HG03460 (cell line): Measurements from ENCODE around the gene DOCK1.
"Not testable (repeated sequence)": the region's sequence is repeated elsewhere in the genome, so short reads cannot be mapped to it uniquely, and the experiment has no call there.

Experiments used
- ATAC-seq: cut with Tn5 transposase; IDR thresholded peaks from one replicate; pipeline ENCODE4 v1.9.1; 2021; ENCODE audit not compliant: unreplicated experiment

Gene DOCK1

DNA sequence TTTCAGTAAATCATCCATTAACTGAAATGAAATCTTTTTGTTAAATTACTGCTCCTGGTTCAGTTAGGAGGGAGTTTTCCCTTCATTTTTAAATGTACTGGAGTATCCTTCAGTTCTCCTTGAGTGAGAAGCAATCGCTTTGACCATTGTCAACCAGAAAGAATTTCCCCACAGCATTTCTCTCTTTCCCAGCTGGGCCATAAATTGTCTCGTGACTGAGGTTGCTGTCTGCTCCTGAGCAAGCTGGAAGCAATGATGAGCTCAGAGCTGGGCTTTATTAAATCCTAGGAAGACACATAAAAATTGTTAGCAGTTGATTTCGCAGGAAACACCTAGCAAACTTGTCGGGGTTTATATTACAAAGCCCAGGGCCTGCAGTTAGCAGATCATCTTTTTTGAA is 393.2 kb downstream of the DOCK1 start:
- ATAC-seq = no peak

- ATAC-seq = not testable (repeated sequence)
Measured at GRCh38 chr10:127299192-127299591, 394.0 kb downstream of the DOCK1 start.

GRCh38 chr10:127299956-127300689 is 394.9 kb downstream of the DOCK1 start:
- ATAC-seq = no peak

- ATAC-seq = no peak
Measured at GRCh38 chr10:127300868-127301321, 395.7 kb downstream of the DOCK1 start.

GRCh38 chr10:127302343-127302742 is 397.1 kb downstream of the DOCK1 start:
- no peak for ATAC-seq

GRCh38 chr10:127303105-127303504 is 397.9 kb downstream of the DOCK1 start:
- no peak for ATAC-seq

- ATAC-seq = no peak
Measured at GRCh38 chr10:127303746-127304145, 398.5 kb downstream of the DOCK1 start.

DNA sequence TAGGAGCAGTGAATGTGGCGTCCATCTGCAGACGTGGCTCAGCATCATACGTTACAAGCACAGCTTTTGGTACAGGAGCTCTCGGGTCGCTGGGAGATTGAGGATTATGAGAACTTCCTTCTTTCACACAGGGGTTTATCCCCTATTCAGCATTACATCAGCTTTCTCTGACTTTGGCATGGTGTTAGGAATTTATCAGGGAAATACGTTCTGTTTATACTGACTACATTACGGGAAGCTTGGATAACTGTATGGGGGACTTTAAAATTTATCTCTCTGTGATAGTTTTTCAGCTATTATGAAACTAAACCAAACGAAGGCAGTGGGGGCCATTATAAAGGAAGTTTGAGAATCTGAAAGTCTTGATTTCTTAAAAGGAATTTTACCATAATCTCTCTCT is 401.3 kb downstream of the DOCK1 start:
- no peak for ATAC-seq

- ATAC-seq = no peak
Measured at GRCh38 chr10:127307338-127307737, 402.1 kb downstream of the DOCK1 start.

GRCh38 chr10:127308031-127308430 is 402.8 kb downstream of the DOCK1 start:
- no peak for ATAC-seq

DNA sequence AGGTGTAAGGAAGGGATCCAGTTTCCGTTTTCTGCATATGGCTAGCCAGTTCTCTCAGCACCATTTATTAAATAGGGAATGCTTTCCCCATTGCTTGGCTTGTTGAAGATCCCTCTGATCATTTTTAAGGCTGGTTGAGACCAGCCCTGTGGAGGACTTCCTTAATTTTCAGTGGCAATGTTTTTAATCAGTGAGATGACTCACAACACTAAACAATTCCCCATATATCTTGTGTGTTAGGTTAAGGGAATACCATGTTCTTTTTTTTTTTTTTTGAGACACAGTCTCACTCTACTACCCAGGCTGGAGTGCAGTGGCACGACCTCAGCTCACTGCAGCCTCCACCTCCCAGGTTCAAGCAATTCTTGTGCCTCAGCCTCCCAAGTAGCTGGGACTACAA is 404.4 kb downstream of the DOCK1 start:
- ATAC-seq = not testable (repeated sequence)

- ATAC-seq = no peak
Measured at GRCh38 chr10:127310430-127310829, 405.2 kb downstream of the DOCK1 start.

DNA sequence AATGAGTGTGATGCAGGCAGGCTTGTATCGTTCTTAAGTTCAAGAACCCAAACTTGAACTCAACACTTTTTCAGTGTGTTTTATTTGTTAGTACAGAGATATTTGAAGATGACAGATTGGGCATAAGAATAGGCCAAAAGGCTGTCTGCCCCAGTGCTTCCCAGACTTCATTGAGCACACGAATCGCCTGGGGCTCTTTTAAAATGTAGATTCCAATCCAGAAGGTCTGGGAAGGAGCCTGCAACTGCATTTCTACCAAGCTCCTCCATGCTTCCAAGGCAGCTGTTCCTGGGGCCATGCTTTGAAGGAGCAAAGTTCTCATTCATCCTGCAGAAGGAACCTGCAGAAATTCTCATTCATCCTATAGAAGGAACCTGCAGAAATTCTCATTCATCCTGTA is 405.7 kb downstream of the DOCK1 start:
- ATAC-seq = no peak

DNA sequence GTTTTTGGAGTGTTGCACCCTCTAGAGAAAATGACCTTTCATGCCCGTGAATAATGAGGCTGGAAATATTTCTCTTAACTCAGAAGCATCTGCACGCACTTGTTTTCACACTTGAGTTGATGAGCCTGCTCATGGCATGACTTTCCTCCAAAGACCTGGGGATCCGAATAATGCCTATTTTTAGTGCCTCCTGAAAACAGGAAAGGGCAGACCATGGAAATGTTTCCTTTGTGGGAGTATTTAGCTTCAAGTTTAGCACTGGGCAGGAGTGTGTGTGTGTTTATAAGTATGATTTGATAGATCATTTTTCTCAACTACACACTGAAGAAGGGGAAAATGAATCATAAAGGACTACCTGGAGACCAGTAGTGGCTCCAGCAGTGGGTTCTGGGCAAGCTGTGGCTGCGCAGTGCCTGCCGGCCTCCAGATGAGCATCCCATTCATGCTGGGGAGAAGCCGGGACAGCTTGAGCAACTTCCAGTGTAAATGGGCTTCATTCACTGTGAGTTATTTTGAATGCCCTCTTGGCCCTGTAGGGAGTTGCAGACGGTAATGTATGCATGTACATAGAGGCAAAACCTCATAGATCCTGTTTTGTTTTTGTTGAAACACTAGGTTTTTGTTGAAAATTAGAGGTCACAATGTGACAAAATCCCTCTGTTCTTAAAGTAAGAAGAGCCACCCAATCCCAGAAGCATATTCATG is 408.9 kb downstream of the DOCK1 start:
- no peak for ATAC-seq

GRCh38 chr10:127314797-127315196 is 409.6 kb downstream of the DOCK1 start:
- ATAC-seq = no peak

GRCh38 chr10:127315888-127316287 is 410.7 kb downstream of the DOCK1 start:
- no peak for ATAC-seq

- no peak for ATAC-seq
Measured at GRCh38 chr10:127318396-127318795, 413.2 kb downstream of the DOCK1 start.

DNA sequence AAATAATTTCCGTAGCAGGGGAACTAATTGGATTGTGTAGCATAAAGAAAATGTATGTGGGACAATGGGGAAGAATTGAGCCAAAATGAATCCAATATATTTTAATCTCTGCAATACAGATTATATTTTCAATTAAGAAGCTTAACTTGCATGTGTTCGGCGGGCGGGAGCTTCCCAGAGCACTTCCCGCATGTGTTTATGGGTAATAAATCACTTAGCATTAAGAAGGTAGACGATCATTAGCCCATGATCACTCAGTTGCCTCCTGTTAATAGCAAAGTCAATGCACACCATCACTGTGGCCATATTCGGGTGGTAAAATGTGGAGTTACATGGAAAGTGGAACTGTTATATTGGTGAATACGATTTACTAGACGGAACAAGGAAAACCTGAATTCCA is 414.0 kb downstream of the DOCK1 start:
- no peak for ATAC-seq

DNA sequence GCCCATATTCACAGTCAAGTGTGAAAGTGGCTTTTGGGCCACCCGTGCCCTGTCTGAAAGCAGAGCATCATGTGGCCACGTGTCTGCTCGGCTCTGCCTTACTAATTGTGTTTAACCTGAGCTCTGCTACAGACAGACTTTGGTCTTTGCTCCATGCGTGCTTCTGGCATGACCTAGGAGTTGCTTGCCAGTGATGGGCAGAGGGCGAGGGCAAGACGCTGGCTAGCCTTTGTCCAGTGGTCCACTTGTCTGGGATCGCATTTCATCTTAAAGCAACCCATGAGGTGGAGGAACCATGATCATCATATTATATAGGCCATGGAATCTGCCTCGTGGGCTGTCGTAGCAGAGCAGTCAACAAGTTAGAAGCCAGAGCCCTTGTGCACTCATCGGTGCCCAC is 414.5 kb downstream of the DOCK1 start:
- ATAC-seq = no peak

DNA sequence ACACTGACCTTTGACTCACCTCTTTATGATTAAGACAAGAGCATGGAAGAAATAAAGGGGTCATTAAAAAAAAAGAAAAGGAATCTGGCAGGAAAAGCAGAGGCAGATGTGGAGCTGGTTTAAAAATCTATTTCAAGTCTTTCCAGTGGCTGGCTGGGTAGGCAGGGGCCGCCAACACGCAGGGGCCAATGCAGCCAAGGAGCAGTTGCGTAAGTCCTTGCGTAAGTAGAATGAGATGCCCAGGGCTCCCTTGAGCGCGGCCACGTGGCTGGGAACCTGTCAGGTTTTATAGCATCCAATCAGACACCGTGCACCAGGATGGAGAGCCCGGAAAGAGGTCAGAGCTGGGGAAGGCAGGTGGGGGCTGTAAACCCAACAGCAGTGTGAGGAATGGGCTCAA is 414.9 kb downstream of the DOCK1 start:
- no peak for ATAC-seq

GRCh38 chr10:127322286-127322685 is 417.1 kb downstream of the DOCK1 start:
- no peak for ATAC-seq

- ATAC-seq = no peak
Measured at GRCh38 chr10:127325506-127325905, 420.3 kb downstream of the DOCK1 start.

- ATAC-seq = no peak
Measured at GRCh38 chr10:127326883-127327282, 421.7 kb downstream of the DOCK1 start.
